Lower lobe of right lung (tissue), 2 donors: ENCODE results near the gene CCDC180. TPM values are rescaled to one million over a fixed set of nuclear protein-coding genes. Genes with fewer than 3 reads are reported as not detected.

ENCODE experiments used
- ATAC-seq, 2 donors: fragments of 200-7000 bp; cut with Tn5 transposase; one replicate each; pipeline ENCODE4 v1.9.1; 2020 to 2022; ENCODE audit warnings: mild to moderate bottlenecking in 2 of 2, moderate library complexity in 2 of 2
- DNase-seq: peaks from one replicate; pipeline ENCODE4 v3.0.0-alpha.2; 2020
- H3K27ac ChIP-seq: fragments of 200-600 bp; one replicate; pipeline ENCODE4 v1.8.0; 2022
- H3K27me3 ChIP-seq: fragments of 200-600 bp; one replicate; pipeline ENCODE4 v1.8.0; 2022; ENCODE audit warnings: low read depth
- H3K36me3 ChIP-seq: fragments of 200-600 bp; one replicate; pipeline ENCODE4 v1.8.0; 2022; ENCODE audit warnings: mild to moderate bottlenecking
- H3K4me1 ChIP-seq: fragments of 200-600 bp; one replicate; pipeline ENCODE4 v1.8.0; 2022
- H3K4me3 ChIP-seq: fragments of 200-600 bp; one replicate; pipeline ENCODE4 v1.8.0; 2022; ENCODE audit warnings: mild to moderate bottlenecking
- H3K9me3 ChIP-seq: fragments of 200-600 bp; one replicate; pipeline ENCODE4 v1.8.0; 2022
- CTCF ChIP-seq: fragments of 200-600 bp; IDR thresholded peaks from one replicate; pipeline ENCODE4 v1.8.0; 2022; ENCODE audit warnings: antibody characterized with exemption, mild to moderate bottlenecking
- intact Hi-C: fragments of 100-400 bp; cut with DNase I; formaldehyde crosslinking; loops from one replicate; pipeline ENCODE4 v1.11.0; 2022
- total RNA-seq: library from RNA; stranded (reverse); fragmentation: NEBNext Ultra II Directional; extraction: Animal tissue kit (Norgen Biotek cat#: 25700); gene quantifications from one replicate; pipeline ENCODE4 v1.2.1, GENCODE V29; 2021
- donor health status: DM: no; HTN: yes; CAD: no; lungs with severe emphysema.

CCDC180 gene
- total RNA-seq, 1 donor from 2014 or later, result 11.3 TPM

GRCh38 chr9:97304586-97304985 lies 2.9 kb upstream of the CCDC180 start:
- Histone ChIP-seq H3K27me3 (no peaks in the 10 kb centered on the region), H3K27ac (no peak overlapping the region), H3K4me3 (no peak overlapping the region), H3K36me3 (peaks cover 4% of the 10 kb centered on the region), H3K4me1 (peaks cover 9% of the 10 kb centered on the region), H3K9me3 (no peaks in the 10 kb centered on the region)
- DNase-seq (no peak), ATAC-seq (no peak)
- intact Hi-C loops, result no loop called here
- TF ChIP-seq CTCF, result no peak

- H3K27ac ChIP-seq, result no peak overlapping the region
- ATAC-seq (no peak), DNase-seq (no peak)
- H3K27me3 ChIP-seq, result no peaks in the 10 kb centered on the region
- H3K4me1 ChIP-seq, result peaks cover 9% of the 10 kb centered on the region
- H3K9me3 ChIP-seq, result no peaks in the 10 kb centered on the region
- peaks cover 4% of the 10 kb centered on the region for H3K36me3 ChIP-seq
- H3K4me3 ChIP-seq, result no peak overlapping the region
- intact Hi-C loops, result no loop called here
- no peak for TF ChIP-seq CTCF
Observed at GRCh38 chr9:97305501-97306298, 1.8 kb upstream of the CCDC180 start.

- H3K27ac ChIP-seq, result no peak overlapping the region
Observed at GRCh38 chr9:97307091-97307490, 368 bp upstream of the CCDC180 start.

DNA sequence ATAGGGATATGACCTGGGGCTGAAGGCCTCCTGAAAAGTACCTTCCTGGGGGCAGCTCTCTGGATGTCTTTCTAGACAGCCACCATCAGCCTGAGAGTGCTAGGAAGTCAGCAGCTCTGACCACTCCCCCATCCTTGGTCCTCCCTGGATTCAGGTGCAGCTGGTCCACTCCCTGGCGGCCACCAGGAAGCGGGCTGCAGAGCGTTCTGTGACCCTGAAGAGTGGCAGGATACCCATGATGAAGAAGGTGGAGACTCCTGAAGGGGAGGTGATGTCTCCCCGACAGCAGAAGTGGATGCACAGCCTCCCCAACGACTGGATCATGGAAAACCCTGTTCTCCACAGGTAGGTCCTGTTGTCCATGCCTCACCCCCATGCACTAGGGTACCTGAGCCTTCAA lies 1.8 kb downstream of the CCDC180 start:
- no peak for TF ChIP-seq CTCF
- Histone ChIP-seq H3K36me3 (peaks cover 11% of the 10 kb centered on the region), H3K27me3 (no peaks in the 10 kb centered on the region), H3K4me1 (peaks cover 16% of the 10 kb centered on the region), H3K27ac (no peak overlapping the region), H3K9me3 (no peaks in the 10 kb centered on the region), H3K4me3 (no peak overlapping the region)
- DNase-seq, result no peak
- no peak for ATAC-seq
- intact Hi-C loops, result no loop called here

More at GRCh38 chr9:97307091-97307490, 368 bp upstream of the CCDC180 start:
- Histone ChIP-seq H3K4me3 (peak overlapping the region; percentile 30), H3K27me3 (no peaks in the 10 kb centered on the region), H3K4me1 (peaks cover 9% of the 10 kb centered on the region), H3K36me3 (peaks cover 7% of the 10 kb centered on the region), H3K9me3 (no peaks in the 10 kb centered on the region)
- TF ChIP-seq CTCF, result no peak
- intact Hi-C loops, result no loop called here
- DNase-seq, result peak; percentile 71
- ATAC-seq, result peak; percentile 68 to 93

- no peak overlapping the region for H3K4me3 ChIP-seq
- H3K36me3 ChIP-seq, result peaks cover 18% of the 10 kb centered on the region
- H3K4me1 ChIP-seq, result peaks cover 16% of the 10 kb centered on the region
- intact Hi-C loops, result no loop called here
- no peak for TF ChIP-seq CTCF
- no peaks in the 10 kb centered on the region for H3K9me3 ChIP-seq
- no peaks in the 10 kb centered on the region for H3K27me3 ChIP-seq
- no peak for ATAC-seq
- H3K27ac ChIP-seq, result no peak overlapping the region
- no peak for DNase-seq
Observed at GRCh38 chr9:97310023-97310422, 2.6 kb downstream of the CCDC180 start.
